ENCODE results near the gene DLG2. TPM values are rescaled to one million over a fixed set of nuclear protein-coding genes. Genes with fewer than 3 reads are reported as not detected.

The DLG2 gene
- total and polyA plus RNA-seq, 2 donors (not counting 3 experiments of a cell fraction or from before 2014, with no cell fraction given) = 0.15 to 1.1 TPM

- Histone ChIP-seq H3K79me2 (ENCODE audit: control insufficient read depth, insufficient read depth, low read length) (no peaks in the 10 kb centered on the region), H3K27ac (ENCODE audit: insufficient read depth, low read depth, low read length) (no peak overlapping the region), H3K4me2 (ENCODE audit: insufficient read depth, low read length) (no peak overlapping the region), H3K4me1 (ENCODE audit: control insufficient read depth, extremely low read depth, insufficient read depth, low read length) (no peaks in the 10 kb centered on the region), H3K9me3 (replicated peaks; ENCODE audit: control insufficient read depth, insufficient read depth, low read length) (peaks cover 4% of the 10 kb centered on the region), H2AFZ (ENCODE audit: low read depth, low read length) (no peak overlapping the region), H3K36me3 (ENCODE audit: control insufficient read depth in 2 of 2, extremely low read depth in 1 of 2, insufficient read depth in 2 of 2, low read length in 2 of 2) (no peaks in the 10 kb centered on the region), H3K9me1 (replicated peaks; ENCODE audit: control insufficient read depth, extremely low read depth, insufficient read depth, low read length) (no peaks in the 10 kb centered on the region), H3K27me3 (ENCODE audit: control insufficient read depth in 2 of 2, insufficient read depth in 2 of 2, low read length in 2 of 2) (no peaks in the 10 kb centered on the region), H3K4me3 (replicated peaks in 1 of 3; ENCODE audit: insufficient read depth in 1 of 3, low read depth in 1 of 3, low read length in 3 of 3) (no peak overlapping the region), H3K9ac (replicated peaks; ENCODE audit: extremely low read depth, insufficient read depth, low read length) (no peak overlapping the region), H4K20me1 (replicated peaks; ENCODE audit: control insufficient read depth, extremely low read depth, insufficient read depth, low read length) (no peaks in the 10 kb centered on the region)
- no TSS peak for BruUV-seq (replicated peaks)
- intact Hi-C loops (cut with micrococcal nuclease) = no loop called here
- FAIRE-seq = no peak
- TF ChIP-seq GATA2 (IDR thresholded peaks at IDR 0.05; ENCODE audit: insufficient read depth, insufficient read length, low read depth, low read length) (no peak), CTCF (IDR thresholded peaks at IDR 0.05; ENCODE audit: extremely low read depth in 1 of 2, insufficient read depth in 1 of 2, low read depth in 1 of 2, low read length in 2 of 2) (no peak), MYC (IDR thresholded peaks at IDR 0.05; ENCODE audit: low read depth, low read length) (no peak), POLR2A (IDR thresholded peaks at IDR 0.05; ENCODE audit: low read depth, low read length) (no peak), JUN (IDR thresholded peaks at IDR 0.05; ENCODE audit: borderline replicate concordance, insufficient read depth, insufficient read length, low read depth) (no peak), FOS (IDR thresholded peaks at IDR 0.05; ENCODE audit: borderline replicate concordance, insufficient read depth, low read length) (no peak), POLR2AphosphoS5 (IDR thresholded peaks at IDR 0.05; ENCODE audit: insufficient read depth, low read depth, low read length) (no peak), EZH2 (IDR thresholded peaks at IDR 0.05; ENCODE audit: borderline replicate concordance, low read depth, low read length, severe bottlenecking) (no peak)
- TF ChIP-seq, protein P1, sequence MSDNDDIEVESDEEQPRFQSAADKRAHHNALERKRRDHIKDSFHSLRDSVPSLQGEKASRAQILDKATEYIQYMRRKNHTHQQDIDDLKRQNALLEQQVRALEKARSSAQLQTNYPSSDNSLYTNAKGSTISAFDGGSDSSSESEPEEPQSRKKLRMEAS (IDR thresholded peaks at IDR 0.05; ENCODE audit: insufficient read depth, insufficient read length) = no peak
- POLR2A ChIA-PET = no interaction called here
- CTCF ChIA-PET = no interaction called here
- no peak for DNase-seq (ENCODE audit: low read depth, low spot score)
- dilution Hi-C loops (cut with MboI; ENCODE audit: extremely low pct_ligation_motif_present, low sequenced_read_pairs) = no loop called here
Observed at GRCh38 chr11:84673753-84674152, 953.4 kb downstream of the DLG2 start.
